Parathyroid adenoma (tissue), 2 donors: Measurements from ENCODE around the gene SLF2.

Experiments
- H2AFZ ChIP-seq: fragments of 300-600 bp; sonication (generic); one replicate; pipeline ENCODE4 v1.7.0; 2017; ENCODE audit warnings: antibody characterized with exemption, mild to moderate bottlenecking
- H3K27ac ChIP-seq: fragments of 300-600 bp; sonication (generic); one replicate; pipeline ENCODE4 v1.7.0; 2017
- H3K27me3 ChIP-seq: fragments of 300-600 bp; sonication (generic); one replicate; pipeline ENCODE4 v1.7.0; 2017; ENCODE audit warnings: low read length; ENCODE audit not compliant: control insufficient read depth, insufficient read depth
- H3K36me3 ChIP-seq: fragments of 300-600 bp; sonication (generic); one replicate; pipeline ENCODE4 v1.7.0; 2017; ENCODE audit warnings: low read length; ENCODE audit not compliant: control insufficient read depth, insufficient read depth
- H3K4me1 ChIP-seq: fragments of 300-600 bp; sonication (generic); one replicate; pipeline ENCODE4 v1.7.0; 2017; ENCODE audit warnings: control low read depth
- H3K4me2 ChIP-seq: fragments of 300-600 bp; sonication (generic); one replicate; pipeline ENCODE4 v1.7.0; 2017; ENCODE audit warnings: low read length
- H3K4me3 ChIP-seq: fragments of 300-600 bp; sonication (generic); one replicate; pipeline ENCODE4 v1.7.0; 2017; ENCODE audit warnings: low read depth, low read length
- H3K79me2 ChIP-seq: fragments of 300-600 bp; sonication (generic); one replicate; pipeline ENCODE4 v1.7.0; 2017; ENCODE audit warnings: control low read depth
- H3K9ac ChIP-seq: fragments of 300-600 bp; sonication (generic); one replicate; pipeline ENCODE4 v1.7.0; 2017; ENCODE audit warnings: mild to moderate bottlenecking
- H3K9me3 ChIP-seq: fragments of 300-600 bp; sonication (generic); one replicate; pipeline ENCODE4 v1.7.0; 2017; ENCODE audit warnings: low read length; ENCODE audit not compliant: control insufficient read depth
- CTCF ChIP-seq: fragments of 300-600 bp; sonication (generic); IDR thresholded peaks from one replicate; pipeline ENCODE4 v1.7.0; 2017; ENCODE audit warnings: antibody characterized with exemption, mild to moderate bottlenecking
- donor health status: primary hyperparathyroidism.

The SLF2 gene

GRCh38 chr10:100875484-100876166 is 37.1 kb upstream of the SLF2 start:
- Histone ChIP-seq H3K79me2 (no peaks in the 10 kb centered on the region), H3K4me1 (no peaks in the 10 kb centered on the region), H3K36me3 (no peaks in the 10 kb centered on the region), H3K4me2 (no peak overlapping the region), H3K27ac (no peak overlapping the region), H2AFZ (no peak overlapping the region), H3K27me3 (no peaks in the 10 kb centered on the region), H3K9ac (no peak overlapping the region), H3K4me3 (no peak overlapping the region), H3K9me3 (no peaks in the 10 kb centered on the region)
- no peak for TF ChIP-seq CTCF

GRCh38 chr10:100876585-100877460 is 35.9 kb upstream of the SLF2 start:
- Histone ChIP-seq H3K79me2 (no peaks in the 10 kb centered on the region), H3K4me1 (no peaks in the 10 kb centered on the region), H3K4me3 (no peak overlapping the region), H3K9ac (no peak overlapping the region), H3K27ac (no peak overlapping the region), H2AFZ (no peak overlapping the region), H3K36me3 (no peaks in the 10 kb centered on the region), H3K27me3 (no peaks in the 10 kb centered on the region), H3K9me3 (no peaks in the 10 kb centered on the region), H3K4me2 (no peak overlapping the region)
- no peak for TF ChIP-seq CTCF

- Histone ChIP-seq H3K4me2 (no peak overlapping the region), H3K4me3 (no peak overlapping the region), H3K36me3 (no peaks in the 10 kb centered on the region), H3K9me3 (no peaks in the 10 kb centered on the region), H3K27me3 (no peaks in the 10 kb centered on the region), H3K9ac (no peak overlapping the region), H3K79me2 (no peaks in the 10 kb centered on the region), H3K27ac (no peak overlapping the region), H2AFZ (no peak overlapping the region), H3K4me1 (no peaks in the 10 kb centered on the region)
- no peak for TF ChIP-seq CTCF
Measured at GRCh38 chr10:100877461-100877850, 35.3 kb upstream of the SLF2 start.

- no peak overlapping the region for H3K4me3 ChIP-seq
- H2AFZ ChIP-seq: no peak overlapping the region
- peaks cover 6% of the 10 kb centered on the region for H3K4me1 ChIP-seq
- TF ChIP-seq CTCF: peak; percentile 62
- no peaks in the 10 kb centered on the region for H3K9me3 ChIP-seq
- H3K9ac ChIP-seq: no peak overlapping the region
- H3K79me2 ChIP-seq: no peaks in the 10 kb centered on the region
- H3K27me3 ChIP-seq: no peaks in the 10 kb centered on the region
- no peak overlapping the region for H3K27ac ChIP-seq
- no peaks in the 10 kb centered on the region for H3K36me3 ChIP-seq
- no peak overlapping the region for H3K4me2 ChIP-seq
Measured at GRCh38 chr10:100878291-100878910, 34.4 kb upstream of the SLF2 start.
